WTC11 (cell line): ENCODE data around the gene TM9SF1. TPM values are rescaled to one million over a fixed set of nuclear protein-coding genes. Genes with fewer than 3 reads are reported as not detected.
"Not testable (repeated sequence)": the region's sequence is repeated elsewhere in the genome, so short reads cannot be mapped to it uniquely, and the experiment has no call there.

Experiments
- ATAC-seq: fragments of 200-7000 bp; cut with Tn5 transposase; 2 replicates; pipeline ENCODE4 v1.10.0; 2021; ENCODE audit warnings: mild to moderate bottlenecking, moderate library complexity
- CTCF ChIA-PET: fragments of 300-600 bp; sonication (Branson Sonifier 250); formaldehyde crosslinking; loops from one replicate; lab custom pipeline; 2021; ENCODE audit warnings: antibody characterized with exemption; lab: Charles Lee
- POLR2A ChIA-PET: fragments of 350-600 bp; sonication (Branson Sonifier 250); formaldehyde crosslinking; loops from one replicate; lab custom pipeline; 2021; ENCODE audit warnings: antibody characterized with exemption; lab: Charles Lee
- DNase-seq: peaks from one replicate; pipeline ENCODE4 v3.0.0; 2021; ENCODE audit warnings: low spot score
- H3K27ac Mint-ChIP-seq: 2 replicates; pipeline ENCODE4 v1.8.0; 2021; ENCODE audit warnings: mixed read lengths
- H3K27me3 Mint-ChIP-seq: 2 replicates; pipeline ENCODE4 v1.8.0; 2021; ENCODE audit warnings: low read depth, mild to moderate bottlenecking, moderate library complexity, mixed read lengths
- H3K36me3 Mint-ChIP-seq: 2 replicates; pipeline ENCODE4 v1.8.0; 2021; ENCODE audit warnings: mixed read lengths
- H3K4me1 Mint-ChIP-seq: 2 replicates; pipeline ENCODE4 v1.8.0; 2022; ENCODE audit warnings: mixed read lengths
- H3K4me3 Mint-ChIP-seq: 2 replicates; pipeline ENCODE4 v1.8.0; 2021; ENCODE audit warnings: mild to moderate bottlenecking, moderate library complexity, mixed read lengths
- H3K9me3 Mint-ChIP-seq: 2 replicates; pipeline ENCODE4 v1.8.0; 2021; ENCODE audit warnings: mixed read lengths
- E2F5 ChIP-seq: sonication (generic); formaldehyde crosslinking; IDR thresholded peaks from 2 replicates; pipeline ENCODE4 v1.8.1; 2022; ENCODE audit warnings: mild to moderate bottlenecking, moderate library complexity, missing genetic modification reagents
- ERG ChIP-seq: fragments of 250-450 bp; sonication (Bioruptor Pico); IDR thresholded peaks from 2 replicates; pipeline ENCODE4 v1.8.0; 2021; ENCODE audit warnings: mild to moderate bottlenecking
- FOXP1 ChIP-seq: sonication (generic); formaldehyde crosslinking; IDR thresholded peaks from 2 replicates; pipeline ENCODE4 v1.8.0; 2022; ENCODE audit warnings: missing genetic modification reagents, mild to moderate bottlenecking, moderate library complexity, borderline replicate concordance
- HMGA2 ChIP-seq: fragments of 250-450 bp; sonication (Bioruptor Pico); IDR thresholded peaks from 2 replicates; pipeline ENCODE4 v1.4.0; 2021; ENCODE audit warnings: mild to moderate bottlenecking, moderate library complexity
- NFATC4 ChIP-seq: fragments of 250-450 bp; sonication (Bioruptor Pico); IDR thresholded peaks from 2 replicates; pipeline ENCODE4 v1.9.0; 2021; ENCODE audit warnings: mild to moderate bottlenecking
- OVOL2 ChIP-seq: fragments of 250-450 bp; sonication (Bioruptor Pico); IDR thresholded peaks from 2 replicates; pipeline ENCODE4 v1.9.0; 2021; ENCODE audit warnings: mild to moderate bottlenecking, borderline replicate concordance
- SMAD3 ChIP-seq: sonication (generic); formaldehyde crosslinking; IDR thresholded peaks from 2 replicates; pipeline ENCODE4 v1.8.0; 2022; ENCODE audit warnings: missing genetic modification reagents, mild to moderate bottlenecking, borderline replicate concordance
- TEAD1 ChIP-seq: sonication (generic); formaldehyde crosslinking; IDR thresholded peaks from 2 replicates; pipeline ENCODE4 v1.8.0; 2022; ENCODE audit warnings: mild to moderate bottlenecking, missing genetic modification reagents
- ZMAT4 ChIP-seq: fragments of 250-450 bp; sonication (Bioruptor Pico); IDR thresholded peaks from 2 replicates; pipeline ENCODE4 v1.9.0; 2021; ENCODE audit warnings: mild to moderate bottlenecking
- ZNF219 ChIP-seq: sonication (generic); formaldehyde crosslinking; IDR thresholded peaks from 2 replicates; pipeline ENCODE4 v1.8.0; 2023; ENCODE audit warnings: missing genetic modification reagents, mild to moderate bottlenecking, borderline replicate concordance
- ZNF232 ChIP-seq: sonication (generic); formaldehyde crosslinking; IDR thresholded peaks from 2 replicates; pipeline ENCODE4 v1.8.0; 2022; ENCODE audit warnings: mild to moderate bottlenecking, missing genetic modification reagents
- ZNF263 ChIP-seq: sonication (generic); formaldehyde crosslinking; IDR thresholded peaks from 2 replicates; pipeline ENCODE4 v1.8.1; 2022; ENCODE audit warnings: low read depth, mild to moderate bottlenecking, moderate library complexity, missing genetic modification reagents
- ZNF423 ChIP-seq: fragments of 250-450 bp; sonication (Bioruptor Pico); IDR thresholded peaks from 2 replicates; pipeline ENCODE4 v2.1.2; 2022; ENCODE audit warnings: mild to moderate bottlenecking, moderate library complexity
- ZNF671 ChIP-seq: fragments of 250-450 bp; sonication (Bioruptor Pico); IDR thresholded peaks from 2 replicates; pipeline ENCODE4 v1.8.0; 2021; ENCODE audit warnings: mild to moderate bottlenecking
- total RNA-seq: library from RNA; stranded (reverse); gene quantifications from 3 replicates; pipeline ENCODE4 v1.2.3, GENCODE V29; 2021
- TF ChIP-seq, protein P1 (sequence below): sonication (generic); formaldehyde crosslinking; IDR thresholded peaks from 2 replicates; pipeline ENCODE4 v1.8.1; 2023; ENCODE audit warnings: mild to moderate bottlenecking, missing genetic modification reagents, moderate library complexity
- TF ChIP-seq, protein P2 (sequence below): sonication (generic); formaldehyde crosslinking; IDR thresholded peaks from 2 replicates; pipeline ENCODE4 v1.8.1; 2022; ENCODE audit warnings: low read depth, missing genetic modification reagents, borderline replicate concordance
- TF ChIP-seq, protein P3 (sequence below): sonication (generic); formaldehyde crosslinking; IDR thresholded peaks from 2 replicates; pipeline ENCODE4 v1.8.1; 2023; ENCODE audit warnings: mild to moderate bottlenecking, missing genetic modification reagents, moderate library complexity
- TF ChIP-seq, protein P4 (sequence below): sonication (generic); formaldehyde crosslinking; IDR thresholded peaks from 2 replicates; pipeline ENCODE4 v1.8.0; 2023; ENCODE audit warnings: mild to moderate bottlenecking, missing genetic modification reagents

Gene TM9SF1
- total RNA-seq, 1 experiment from 2014 or later, result 27.9 TPM

GRCh38 chr14:24202538-24202937 lies 7.3 kb upstream of the TM9SF1 start:
- DNase-seq, ATAC-seq, H3K27me3 Mint-ChIP-seq: not testable (repeated sequence)
- Mint-ChIP-seq H3K9me3 (peaks cover 29% of the 10 kb centered on the region), H3K27ac (peak overlapping the region; percentile 97), H3K4me1 (peaks cover 20% of the 10 kb centered on the region), H3K4me3 (peak overlapping the region; percentile 16), H3K36me3 (peaks cover 77% of the 10 kb centered on the region)
- TF ChIP-seq, protein P1, sequence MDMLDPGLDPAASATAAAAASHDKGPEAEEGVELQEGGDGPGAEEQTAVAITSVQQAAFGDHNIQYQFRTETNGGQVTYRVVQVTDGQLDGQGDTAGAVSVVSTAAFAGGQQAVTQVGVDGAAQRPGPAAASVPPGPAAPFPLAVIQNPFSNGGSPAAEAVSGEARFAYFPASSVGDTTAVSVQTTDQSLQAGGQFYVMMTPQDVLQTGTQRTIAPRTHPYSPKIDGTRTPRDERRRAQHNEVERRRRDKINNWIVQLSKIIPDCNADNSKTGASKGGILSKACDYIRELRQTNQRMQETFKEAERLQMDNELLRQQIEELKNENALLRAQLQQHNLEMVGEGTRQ (CRISPR knock-in tag), result 0 out of 2 replicates have a peak, but pooled peaks have one; percentile 13
- ChIA-PET POLR2A (interaction anchor here (1.6 kb wide), 1 partner anchor 69 kb away, joined by 6 read pairs; the partner anchor contains the start of gene RABGGTA), CTCF (interaction anchor here (0.6 to 1.9 kb wide), 2 partner anchors 11 to 105 kb away, joined by 3 to 7 read pairs; partner anchors contain the start of genes CHMP4A and CIDEB)

DNA sequence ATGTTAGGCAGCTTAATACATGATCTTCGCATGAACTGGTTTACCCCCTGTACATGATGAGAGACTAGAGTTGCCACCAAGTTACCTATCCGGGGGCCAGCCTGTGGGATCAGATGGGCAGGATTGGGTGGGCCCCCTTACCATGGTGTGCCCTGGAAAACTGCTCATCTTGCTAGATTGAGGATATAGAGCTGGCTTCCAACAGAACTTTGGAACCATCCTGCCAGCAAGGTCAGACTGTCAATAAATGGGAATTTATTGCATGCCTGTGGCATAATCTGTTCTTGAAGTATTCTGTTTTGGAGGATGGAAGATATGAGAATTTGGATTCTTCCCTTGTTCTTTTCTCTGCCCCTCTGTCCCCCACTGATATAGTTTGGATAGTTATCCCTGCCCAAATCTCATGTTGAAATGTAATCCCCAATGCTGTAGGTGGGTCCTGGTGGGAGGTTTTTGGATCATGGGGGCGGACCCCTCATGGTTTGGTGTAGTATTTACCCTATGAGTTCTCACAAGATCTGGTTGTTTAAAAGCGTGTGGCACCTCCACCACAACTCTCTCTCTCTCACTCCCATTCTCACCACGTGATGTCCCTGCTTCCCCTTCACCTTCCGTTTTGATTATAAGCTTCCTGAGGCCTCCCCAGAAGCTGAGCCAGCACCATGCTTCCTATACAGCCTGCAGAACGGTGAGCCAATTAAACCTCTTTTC lies 3.7 kb upstream of the TM9SF1 start:
- ChIA-PET CTCF (no interaction called here), POLR2A (interaction anchor here (0.7 kb wide), 1 partner anchor 77 kb away, joined by 7 read pairs; no protein-coding TSS in a partner anchor)
- no peak for ATAC-seq
- peaks cover 49% of the 10 kb centered on the region for H3K36me3 Mint-ChIP-seq
- H3K27ac Mint-ChIP-seq, result peak overlapping the region; percentile 93
- H3K4me1 Mint-ChIP-seq, result peaks cover 34% of the 10 kb centered on the region
- DNase-seq, result no peak
- TF ChIP-seq OVOL2 (CRISPR knock-in tag), result no peak
- TF ChIP-seq, protein P1 (CRISPR knock-in tag), result 0 out of 2 replicates have a peak, but pooled peaks have one; percentile 13
- H3K9me3 Mint-ChIP-seq, result peaks cover 29% of the 10 kb centered on the region
- H3K27me3 Mint-ChIP-seq, result no peaks in the 10 kb centered on the region
- peak overlapping the region; percentile 6; the same call in 1 of the 2 replicates for H3K4me3 Mint-ChIP-seq

- POLR2A ChIA-PET, result interaction anchor here (0.7 to 1.9 kb wide), 3 partner anchors 13 to 99 kb away, joined by 3 to 9 read pairs (median 3); partner anchors contain the start of gene MDP1
These were observed 1.8 kb upstream of the TM9SF1 start for GRCh38 chr14:24197056-24197450.

More at GRCh38 chr14:24197056-24197450, 1.8 kb upstream of the TM9SF1 start:
- H3K9me3 Mint-ChIP-seq, result peaks cover 18% of the 10 kb centered on the region
- no peak for TF ChIP-seq ZNF232
- no peak for TF ChIP-seq ZNF219
- no peak for TF ChIP-seq ZMAT4 (CRISPR knock-in tag)
- no peak for TF ChIP-seq ZNF671 (CRISPR knock-in tag)
- no peak for TF ChIP-seq NFATC4 (CRISPR knock-in tag)
- TF ChIP-seq, protein P2, sequence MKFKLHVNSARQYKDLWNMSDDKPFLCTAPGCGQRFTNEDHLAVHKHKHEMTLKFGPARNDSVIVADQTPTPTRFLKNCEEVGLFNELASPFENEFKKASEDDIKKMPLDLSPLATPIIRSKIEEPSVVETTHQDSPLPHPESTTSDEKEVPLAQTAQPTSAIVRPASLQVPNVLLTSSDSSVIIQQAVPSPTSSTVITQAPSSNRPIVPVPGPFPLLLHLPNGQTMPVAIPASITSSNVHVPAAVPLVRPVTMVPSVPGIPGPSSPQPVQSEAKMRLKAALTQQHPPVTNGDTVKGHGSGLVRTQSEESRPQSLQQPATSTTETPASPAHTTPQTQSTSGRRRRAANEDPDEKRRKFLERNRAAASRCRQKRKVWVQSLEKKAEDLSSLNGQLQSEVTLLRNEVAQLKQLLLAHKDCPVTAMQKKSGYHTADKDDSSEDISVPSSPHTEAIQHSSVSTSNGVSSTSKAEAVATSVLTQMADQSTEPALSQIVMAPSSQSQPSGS (CRISPR knock-in tag), result no peak
- TF ChIP-seq, protein P3, sequence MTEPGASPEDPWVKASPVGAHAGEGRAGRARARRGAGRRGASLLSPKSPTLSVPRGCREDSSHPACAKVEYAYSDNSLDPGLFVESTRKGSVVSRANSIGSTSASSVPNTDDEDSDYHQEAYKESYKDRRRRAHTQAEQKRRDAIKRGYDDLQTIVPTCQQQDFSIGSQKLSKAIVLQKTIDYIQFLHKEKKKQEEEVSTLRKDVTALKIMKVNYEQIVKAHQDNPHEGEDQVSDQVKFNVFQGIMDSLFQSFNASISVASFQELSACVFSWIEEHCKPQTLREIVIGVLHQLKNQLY (CRISPR knock-in tag), result no peak
- no peak for TF ChIP-seq FOXP1 (CRISPR knock-in tag)
- no peak for TF ChIP-seq TEAD1
- no peak for TF ChIP-seq ZNF263 (CRISPR knock-in tag)
- TF ChIP-seq E2F5 (CRISPR knock-in tag), result no peak
- TF ChIP-seq ZNF423 (CRISPR knock-in tag), result no peak
- TF ChIP-seq HMGA2 (CRISPR knock-in tag), result no peak
- no peak for TF ChIP-seq SMAD3 (CRISPR knock-in tag)
- TF ChIP-seq, protein P4, sequence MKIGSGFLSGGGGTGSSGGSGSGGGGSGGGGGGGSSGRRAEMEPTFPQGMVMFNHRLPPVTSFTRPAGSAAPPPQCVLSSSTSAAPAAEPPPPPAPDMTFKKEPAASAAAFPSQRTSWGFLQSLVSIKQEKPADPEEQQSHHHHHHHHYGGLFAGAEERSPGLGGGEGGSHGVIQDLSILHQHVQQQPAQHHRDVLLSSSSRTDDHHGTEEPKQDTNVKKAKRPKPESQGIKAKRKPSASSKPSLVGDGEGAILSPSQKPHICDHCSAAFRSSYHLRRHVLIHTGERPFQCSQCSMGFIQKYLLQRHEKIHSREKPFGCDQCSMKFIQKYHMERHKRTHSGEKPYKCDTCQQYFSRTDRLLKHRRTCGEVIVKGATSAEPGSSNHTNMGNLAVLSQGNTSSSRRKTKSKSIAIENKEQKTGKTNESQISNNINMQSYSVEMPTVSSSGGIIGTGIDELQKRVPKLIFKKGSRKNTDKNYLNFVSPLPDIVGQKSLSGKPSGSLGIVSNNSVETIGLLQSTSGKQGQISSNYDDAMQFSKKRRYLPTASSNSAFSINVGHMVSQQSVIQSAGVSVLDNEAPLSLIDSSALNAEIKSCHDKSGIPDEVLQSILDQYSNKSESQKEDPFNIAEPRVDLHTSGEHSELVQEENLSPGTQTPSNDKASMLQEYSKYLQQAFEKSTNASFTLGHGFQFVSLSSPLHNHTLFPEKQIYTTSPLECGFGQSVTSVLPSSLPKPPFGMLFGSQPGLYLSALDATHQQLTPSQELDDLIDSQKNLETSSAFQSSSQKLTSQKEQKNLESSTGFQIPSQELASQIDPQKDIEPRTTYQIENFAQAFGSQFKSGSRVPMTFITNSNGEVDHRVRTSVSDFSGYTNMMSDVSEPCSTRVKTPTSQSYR (CRISPR knock-in tag), result no peak
- no peak for TF ChIP-seq ERG (CRISPR knock-in tag)
- peaks cover 24% of the 10 kb centered on the region for H3K4me1 Mint-ChIP-seq
- CTCF ChIA-PET, result interaction anchor here (0.7 kb wide), 1 partner anchor 89 kb away, joined by 3 read pairs; no protein-coding TSS in a partner anchor
- ATAC-seq (no peak), DNase-seq (no peak)
- peak overlapping the region; percentile 94 for H3K4me3 Mint-ChIP-seq
- peaks cover 40% of the 10 kb centered on the region for H3K36me3 Mint-ChIP-seq
- H3K27me3 Mint-ChIP-seq, result no peaks in the 10 kb centered on the region
- 0 out of 2 replicates have a peak overlapping the region, but pooled peaks have one; percentile 83 for H3K27ac Mint-ChIP-seq
